ENCODE measurements around the gene DISP3. TPM values are rescaled to one million over a fixed set of nuclear protein-coding genes. Genes with fewer than 3 reads are reported as not detected.
A peak's percentile ranks its signal among the peaks of the same experiment; 100 is the strongest.

Gene DISP3
- total RNA-seq = 0.12 TPM
- long read RNA-seq, partial matches to known transcripts = 0 of 1 reads
- long read RNA-seq, other reads (novel, unspliced or antisense) = 1 of 1 reads

- ATAC-seq (peak; percentile 73 to 79), DNase-seq (peak; percentile 59)
- H3K27me3 ChIP-seq (ENCODE audit: low read depth) = peaks cover 83% of the 10 kb centered on the region
- peak; percentile 58 for TF ChIP-seq CTCF (IDR thresholded peaks at IDR 0.05)
- H3K36me3 ChIP-seq = no peaks in the 10 kb centered on the region
- H3K4me1 ChIP-seq = peaks cover 18% of the 10 kb centered on the region
- H3K4me3 ChIP-seq = peak within 1 kb of the TSS; percentile 61
- H3K27ac ChIP-seq = no peak within 1 kb of the TSS
- intact Hi-C loops (cut with DNase I) = no loop called here
- H3K9me3 ChIP-seq = no peaks in the 10 kb centered on the region
Measured at GRCh38 chr1:11478571-11479374, at the start of gene DISP3. TSS of gene DISP3 (plus strand) at chr1:11479155. CDS start at chr1:11500993, 21,838 bp downstream.

- DNase-seq (no peak), ATAC-seq (no peak)
- no peaks in the 10 kb centered on the region for H3K9me3 ChIP-seq
- no peak overlapping the region for H3K4me3 ChIP-seq
- no peaks in the 10 kb centered on the region for H3K4me1 ChIP-seq
- no peak overlapping the region for H3K27ac ChIP-seq
- peaks cover 2% of the 10 kb centered on the region for H3K27me3 ChIP-seq (ENCODE audit: low read depth)
- intact Hi-C loops (cut with DNase I) = no loop called here
- H3K36me3 ChIP-seq = no peaks in the 10 kb centered on the region
- TF ChIP-seq CTCF (IDR thresholded peaks at IDR 0.05) = no peak
Measured at GRCh38 chr1:11429226-11429625, 49.7 kb upstream of the DISP3 start.

GRCh38 chr1:11429935-11430334, 49.0 kb upstream of the DISP3 start:
- no peaks in the 10 kb centered on the region for H3K9me3 ChIP-seq
- no peak overlapping the region for H3K4me3 ChIP-seq
- DNase-seq (no peak), ATAC-seq (no peak)
- peaks cover 9% of the 10 kb centered on the region for H3K27me3 ChIP-seq (ENCODE audit: low read depth)
- no peak overlapping the region for H3K27ac ChIP-seq
- no peaks in the 10 kb centered on the region for H3K36me3 ChIP-seq
- H3K4me1 ChIP-seq = no peaks in the 10 kb centered on the region
- intact Hi-C loops (cut with DNase I) = no loop called here
- TF ChIP-seq CTCF (IDR thresholded peaks at IDR 0.05) = no peak

- no peak for DNase-seq
- Histone ChIP-seq H3K4me1 (no peaks in the 10 kb centered on the region), H3K36me3 (no peaks in the 10 kb centered on the region), H3K27ac (no peak overlapping the region), H3K9me3 (no peaks in the 10 kb centered on the region), H3K4me3 (no peak overlapping the region), H3K27me3 (ENCODE audit: low read depth) (peaks cover 15% of the 10 kb centered on the region)
- intact Hi-C loops (cut with DNase I) = no loop called here
- TF ChIP-seq CTCF (IDR thresholded peaks at IDR 0.05) = no peak
- ATAC-seq = no peak
Measured at GRCh38 chr1:11431941-11432507, 46.9 kb upstream of the DISP3 start.

GRCh38 chr1:11432526-11432925, 46.4 kb upstream of the DISP3 start:
- Histone ChIP-seq H3K36me3 (no peaks in the 10 kb centered on the region), H3K27ac (no peak overlapping the region), H3K27me3 (ENCODE audit: low read depth) (peaks cover 15% of the 10 kb centered on the region), H3K4me1 (no peaks in the 10 kb centered on the region), H3K4me3 (no peak overlapping the region), H3K9me3 (no peaks in the 10 kb centered on the region)
- no peak for DNase-seq
- no peak for TF ChIP-seq CTCF (IDR thresholded peaks at IDR 0.05)
- no peak for ATAC-seq
- intact Hi-C loops (cut with DNase I) = no loop called here
